Adrenal gland (tissue), 12 donors: ENCODE measurements around the gene PTPRU. TPM values are rescaled to one million over a fixed set of nuclear protein-coding genes. Genes with fewer than 3 reads are reported as not detected.

Source experiments
- DNase-seq, 7 donors: peaks; one replicate each; pipeline ENCODE4 v3.0.0-alpha.2; 2019 to 2020
- H3K27ac ChIP-seq, 5 donors: fragments of 200-600 bp; sonication (generic) in 4 of 5; 1 replicate in 3 of 5; 2 replicates in 2 of 5; pipeline versions ENCODE4 v1.5.1 to v1.8.0; 2016 to 2020; ENCODE audit warnings: mild to moderate bottlenecking in 1 of 5
- H3K27me3 ChIP-seq: fragments of 200-600 bp; 2 replicates; pipeline ENCODE4 v1.8.0; 2021
- H3K36me3 ChIP-seq, 2 donors: fragments of 200-600 bp; replicated peaks in 1 of 2; 1 replicate in 1 of 2; 2 replicates in 1 of 2; pipeline versions ENCODE4 v1.5.1 to v1.8.0; 2018 to 2022
- H3K4me1 ChIP-seq, 2 donors: fragments of 200-600 bp; replicated peaks in 1 of 2; 1 replicate in 1 of 2; 2 replicates in 1 of 2; pipeline versions ENCODE4 v1.5.1 to v1.8.0; 2018 to 2021
- H3K4me3 ChIP-seq, 4 donors: fragments of 200-600 bp; sonication (generic) in 3 of 4; one replicate each; pipeline ENCODE4 v1.5.1; 2016 to 2018
- H3K9me3 ChIP-seq, 3 donors: fragments of 200-600 bp; sonication (generic) in 1 of 3; replicated peaks in 1 of 3; 1 replicate in 2 of 3; 2 replicates in 1 of 3; pipeline versions ENCODE4 v1.5.1 to v1.8.0; 2016 to 2021
- POLR2A ChIP-seq, 2 donors: fragments of 450-650 bp; IDR thresholded peaks; one replicate each; pipeline ENCODE4 v1.6.1; 2017; ENCODE audit warnings: antibody characterized with exemption in 2 of 2, mild to moderate bottlenecking in 2 of 2, moderate library complexity in 1 of 2
- WGBS, 4 donors: extraction: QIAGEN DNeasy Blood & Tissue Kit in 2 of 4; methylation state at CpG; one replicate each; pipeline versions ENCODE4 v1.1.5 to v1.1.7; 2013 to 2017; 5-methylcytosine and 5-hydroxymethylcytosine counted together
- intact Hi-C, 2 donors: fragments of 100-400 bp; cut with DNase I; formaldehyde crosslinking; loops; one replicate each; pipeline versions ENCODE4 v1.14.1 to v1.15.0; 2022 to 2023
- polyA plus RNA-seq, 3 donors: library from polyadenylated mRNA; stranded (reverse); fragments of 200-250 nt in 2 of 3; fragments of 350-450 nt in 1 of 3; fragmentation: Illumina TruSeq in 1 of 3; extraction: RNeasy Lipid Tissue Mini Kit (QIAGEN cat#74804) in 1 of 3; gene quantifications; one replicate each; pipeline ENCODE4 v1.2.3, GENCODE V29; 2013 to 2014
- total RNA-seq, 9 donors: library from RNA; depleted of rRNA in 4 of 9; stranded (reverse); fragments of >200 nt in 4 of 9; fragments of 120-200 nt in 1 of 9; fragmentation: NEBNext Ultra II Directional in 1 of 9; extraction: Animal tissue kit (Norgen Biotek cat#: 25700) in 1 of 9; gene quantifications; one replicate each; pipeline versions ENCODE4 v1.1.0 to v1.2.4, GENCODE V29; 2013 to 2023
- TF ChIP-seq, protein P1 (sequence below), 6 experiments: fragments of 450-650 bp in 4 of 6; fragments of 200-600 bp in 2 of 6; sonication (generic) in 1 of 6; IDR thresholded peaks; 1 replicate in 5 of 6; 2 replicates in 1 of 6; pipeline versions ENCODE4 v1.5.1 to v1.8.0; 2016 to 2021; ENCODE audit warnings: antibody characterized with exemption in 6 of 6, mild to moderate bottlenecking in 2 of 6, moderate library complexity in 1 of 6
- donor health status: healthy with polysubstance abuse.
- donor health status: Bipolar disorder and iron deficiency.
- donor health status: DM: yes; HTN: yes; CAD: no.
- donor health status: DM: no; HTN: no; CAD: no.
- donor health status: DM: no; HTN: no; CAD: no.
- donor health status: DM: yes; HTN: yes; CAD: no.

The PTPRU gene
- total and polyA plus RNA-seq, 12 donors, result 1.4 to 14.4 (median 6.7) TPM

DNA sequence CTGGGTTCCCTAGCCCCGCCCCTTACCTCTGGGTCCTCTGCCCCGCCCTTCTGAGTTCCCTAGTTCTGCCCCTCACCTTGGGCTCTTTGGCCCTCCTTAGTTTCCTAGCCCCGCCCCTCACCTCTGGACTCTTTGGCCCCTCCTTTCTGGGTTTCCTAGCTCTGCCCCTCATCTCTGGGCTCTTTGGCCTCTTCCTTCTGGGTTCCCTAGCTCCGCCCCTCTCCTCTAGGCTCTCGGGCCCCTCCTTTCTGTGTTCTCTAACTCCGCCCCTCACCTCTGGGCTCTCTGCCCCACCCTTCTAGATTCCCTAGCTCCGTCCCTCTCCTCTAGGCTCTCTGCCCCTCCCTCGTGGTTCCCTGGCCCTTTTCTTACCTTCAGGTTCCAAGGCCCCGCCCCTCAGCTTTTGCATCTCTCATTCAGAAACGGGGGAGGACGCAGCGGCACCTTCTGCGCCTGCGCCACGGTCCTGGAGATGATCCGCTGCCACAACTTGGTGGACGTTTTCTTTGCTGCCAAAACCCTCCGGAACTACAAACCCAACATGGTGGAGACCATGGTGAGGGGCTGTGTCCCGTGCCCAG, 88.5 kb downstream of the PTPRU start:
- no peak for DNase-seq
- WGBS, 4 donors, result 64 to 79% (median 72%) methylated on average over 19 of the region's 19 CpGs
- intact Hi-C loops, result no loop called here

DNA sequence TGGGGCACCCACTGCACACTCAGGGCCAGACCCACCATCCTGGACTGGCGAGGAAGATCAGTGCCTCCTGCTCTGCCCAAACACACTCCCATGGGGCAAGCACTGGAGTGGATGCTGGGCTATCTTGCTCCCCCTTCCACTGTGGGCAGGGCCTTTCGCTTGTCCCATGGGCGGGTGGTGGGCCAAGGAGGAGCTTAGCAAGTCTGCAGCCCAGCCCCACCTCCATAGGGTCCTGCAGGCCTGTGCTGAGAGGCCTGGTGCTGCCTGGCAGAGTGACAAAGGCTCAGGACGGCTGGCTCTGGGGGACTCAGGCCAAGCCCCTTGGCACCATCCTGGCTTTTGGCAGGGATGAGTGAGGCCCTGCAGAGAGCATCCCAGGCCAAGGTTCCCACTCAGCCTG, 89.4 kb downstream of the PTPRU start:
- WGBS, 4 donors, result 78 to 90% (median 85%) methylated on average over 3 to 4 of the region's 4 CpGs
- Histone ChIP-seq H3K4me1 (no peaks in the 10 kb centered on the region), H3K36me3 (no peaks in the 10 kb centered on the region), H3K27me3 (no peaks in the 10 kb centered on the region), H3K9me3 (no peaks in the 10 kb centered on the region), H3K27ac (no peak overlapping the region), H3K4me3 (no peak overlapping the region)
- intact Hi-C loops, result no loop called here
- no peak for DNase-seq
- TF ChIP-seq, protein P1, sequence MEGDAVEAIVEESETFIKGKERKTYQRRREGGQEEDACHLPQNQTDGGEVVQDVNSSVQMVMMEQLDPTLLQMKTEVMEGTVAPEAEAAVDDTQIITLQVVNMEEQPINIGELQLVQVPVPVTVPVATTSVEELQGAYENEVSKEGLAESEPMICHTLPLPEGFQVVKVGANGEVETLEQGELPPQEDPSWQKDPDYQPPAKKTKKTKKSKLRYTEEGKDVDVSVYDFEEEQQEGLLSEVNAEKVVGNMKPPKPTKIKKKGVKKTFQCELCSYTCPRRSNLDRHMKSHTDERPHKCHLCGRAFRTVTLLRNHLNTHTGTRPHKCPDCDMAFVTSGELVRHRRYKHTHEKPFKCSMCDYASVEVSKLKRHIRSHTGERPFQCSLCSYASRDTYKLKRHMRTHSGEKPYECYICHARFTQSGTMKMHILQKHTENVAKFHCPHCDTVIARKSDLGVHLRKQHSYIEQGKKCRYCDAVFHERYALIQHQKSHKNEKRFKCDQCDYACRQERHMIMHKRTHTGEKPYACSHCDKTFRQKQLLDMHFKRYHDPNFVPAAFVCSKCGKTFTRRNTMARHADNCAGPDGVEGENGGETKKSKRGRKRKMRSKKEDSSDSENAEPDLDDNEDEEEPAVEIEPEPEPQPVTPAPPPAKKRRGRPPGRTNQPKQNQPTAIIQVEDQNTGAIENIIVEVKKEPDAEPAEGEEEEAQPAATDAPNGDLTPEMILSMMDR (IDR thresholded peaks at IDR 0.05), result no peak
- no peak for TF ChIP-seq POLR2A (IDR thresholded peaks at IDR 0.05)

More for the DNA sequence above, 88.5 kb downstream of the PTPRU start:
- no peak overlapping the region for H3K4me3 ChIP-seq
- no peaks in the 10 kb centered on the region for H3K36me3 ChIP-seq
- no peaks in the 10 kb centered on the region for H3K4me1 ChIP-seq
- H3K9me3 ChIP-seq, result no peaks in the 10 kb centered on the region
- no peaks in the 10 kb centered on the region for H3K27me3 ChIP-seq
- H3K27ac ChIP-seq, result no peak overlapping the region
- no peak for TF ChIP-seq POLR2A (IDR thresholded peaks at IDR 0.05)
- TF ChIP-seq, protein P1 (IDR thresholded peaks at IDR 0.05), result no peak

DNA sequence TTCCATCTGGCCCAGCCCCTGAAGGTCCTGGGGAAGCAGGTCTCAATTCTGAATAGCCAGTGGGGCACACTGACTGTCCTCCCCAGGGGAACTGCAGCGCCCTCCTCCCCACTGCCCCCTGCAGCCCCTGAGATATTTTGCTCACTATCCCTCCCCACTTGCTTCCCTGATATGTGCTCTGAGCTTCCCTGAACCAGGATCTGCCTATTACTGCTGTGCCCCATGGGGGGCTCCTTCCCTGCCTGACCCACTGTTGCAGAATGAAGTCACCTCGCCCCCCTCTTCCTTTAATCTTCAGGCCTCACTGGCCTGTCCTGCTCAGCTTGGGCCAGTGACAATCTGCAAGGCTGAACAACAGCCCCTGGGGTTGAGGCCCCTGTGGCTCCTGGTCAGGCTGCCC, 89.8 kb downstream of the PTPRU start:
- no peak overlapping the region for H3K27ac ChIP-seq
- no peaks in the 10 kb centered on the region for H3K27me3 ChIP-seq
- no peak overlapping the region for H3K4me3 ChIP-seq
- no peak for DNase-seq
- H3K4me1 ChIP-seq, result no peaks in the 10 kb centered on the region
- 72 to 96% (median 92%) methylated on average over 2 of the region's 2 CpGs for WGBS, 4 donors
- H3K36me3 ChIP-seq, result no peaks in the 10 kb centered on the region
- no peaks in the 10 kb centered on the region for H3K9me3 ChIP-seq
- no peak for TF ChIP-seq POLR2A (IDR thresholded peaks at IDR 0.05)
- TF ChIP-seq, protein P1 (IDR thresholded peaks at IDR 0.05), result no peak
- intact Hi-C loops, result no loop called here

DNA sequence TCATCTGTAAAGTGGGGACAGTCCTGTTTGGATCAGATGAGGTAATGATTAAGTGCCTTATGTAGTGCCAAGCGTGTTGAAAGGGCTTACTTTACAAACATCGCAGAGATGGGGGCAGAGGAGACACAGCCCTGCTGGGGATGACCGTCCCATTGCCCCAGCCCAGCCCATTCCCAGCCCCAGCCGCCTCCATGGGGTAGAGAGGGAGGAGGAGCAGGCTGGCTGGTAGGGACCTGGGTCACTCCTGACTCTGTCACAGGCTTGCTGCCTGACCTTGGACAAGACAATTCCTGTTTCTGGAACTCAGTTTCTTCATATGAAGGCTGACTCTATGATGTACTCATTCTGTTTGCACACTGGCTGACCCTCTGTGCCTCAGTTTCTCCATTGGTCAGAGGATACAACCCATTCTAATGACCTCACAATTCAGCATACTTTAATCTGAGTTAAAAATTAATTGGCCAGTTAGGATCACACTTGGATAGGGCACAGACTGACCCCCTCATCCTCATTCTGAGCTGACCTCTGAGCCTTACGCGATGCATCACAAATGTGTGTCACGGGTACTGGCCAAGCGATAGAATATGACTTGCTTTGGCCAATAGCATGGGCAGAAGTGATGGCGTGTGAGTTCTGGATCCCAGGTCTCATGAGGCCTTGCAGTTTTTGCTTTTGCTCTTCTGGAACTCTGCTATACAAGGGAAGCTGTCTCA, 91.1 kb downstream of the PTPRU start:
- DNase-seq, result no peak
- no peak for TF ChIP-seq POLR2A (IDR thresholded peaks at IDR 0.05)
- TF ChIP-seq, protein P1 (IDR thresholded peaks at IDR 0.05), result no peak
- Histone ChIP-seq H3K27ac (no peak overlapping the region), H3K4me1 (no peaks in the 10 kb centered on the region), H3K4me3 (no peak overlapping the region), H3K36me3 (no peaks in the 10 kb centered on the region), H3K27me3 (no peaks in the 10 kb centered on the region), H3K9me3 (no peaks in the 10 kb centered on the region)
- 92 to 95% (median 93%) methylated on average over 9 of the region's 9 CpGs for WGBS, 4 donors
- intact Hi-C loops, result no loop called here
